Breast epithelium (tissue), 4 donors: ENCODE results near the gene DEFB115. TPM values are rescaled to one million over a fixed set of nuclear protein-coding genes. Genes with fewer than 3 reads are reported as not detected.

ENCODE experiments used
- DNase-seq, 2 donors: peaks; one replicate each; pipeline ENCODE4 v3.0.0-alpha.2; 2019; ENCODE audit warnings: low spot score in 2 of 2
- H3K27ac ChIP-seq, 2 donors: fragments of 200-600 bp; sonication (generic) in 1 of 2; one replicate each; pipeline ENCODE4 v1.5.1; 2016 to 2019; ENCODE audit warnings: mild to moderate bottlenecking in 1 of 2
- H3K27me3 ChIP-seq, 2 donors: fragments of 200-600 bp; sonication (generic) in 1 of 2; one replicate each; pipeline versions ENCODE4 v1.5.1 to v1.6.0; 2017 to 2019; ENCODE audit warnings: control low read depth in 1 of 2, mild to moderate bottlenecking in 1 of 2
- H3K36me3 ChIP-seq: fragments of 200-600 bp; one replicate; pipeline ENCODE4 v1.5.1; 2019
- H3K4me1 ChIP-seq, 2 donors: fragments of 200-600 bp; sonication (generic); one replicate each; pipeline ENCODE4 v1.5.1; 2016 to 2019; ENCODE audit warnings: control low read depth in 1 of 2
- H3K4me3 ChIP-seq, 3 donors: fragments of 200-600 bp; sonication (generic); 1 replicate in 2 of 3; 2 replicates in 1 of 3; pipeline ENCODE4 v1.5.1; 2016 to 2019; ENCODE audit warnings: mild to moderate bottlenecking in 3 of 3, moderate library complexity in 2 of 3
- H3K9me3 ChIP-seq, 2 donors: fragments of 200-600 bp; sonication (generic) in 1 of 2; one replicate each; pipeline ENCODE4 v1.5.1; 2016 to 2019; ENCODE audit warnings: control low read depth in 1 of 2
- CTCF ChIP-seq, 3 donors: fragments of 450-650 bp; IDR thresholded peaks; one replicate each; pipeline ENCODE4 v1.5.1; 2016 to 2017; ENCODE audit warnings: antibody characterized with exemption in 3 of 3, mild to moderate bottlenecking in 3 of 3, moderate library complexity in 3 of 3
- POLR2A ChIP-seq: fragments of 450-650 bp; IDR thresholded peaks from one replicate; pipeline ENCODE4 v1.6.1; 2016; ENCODE audit warnings: antibody characterized with exemption, mild to moderate bottlenecking, moderate library complexity
- POLR2AphosphoS5 ChIP-seq, 3 donors: sonication (generic); formaldehyde crosslinking; IDR thresholded peaks; one replicate each; pipeline ENCODE4 v1.6.1; 2017; ENCODE audit warnings: antibody characterized with exemption in 3 of 3
- intact Hi-C: fragments of 100-400 bp; cut with DNase I; formaldehyde crosslinking; loops from one replicate; pipeline ENCODE4 v1.15.1; 2023; ENCODE audit warnings: low total_unique reads
- total RNA-seq, 3 donors: library from RNA; depleted of rRNA; stranded (reverse); fragments of >200 nt; gene quantifications; one replicate each; pipeline ENCODE4 v1.1.0, GENCODE V29; 2016

The DEFB115 gene
- not detected for total RNA-seq

- Histone ChIP-seq H3K9me3 (no peaks in the 10 kb centered on the region), H3K4me1 (no peaks in the 10 kb centered on the region), H3K4me3 (no peak within 1 kb of the TSS), H3K27me3 (no peaks in the 10 kb centered on the region), H3K36me3 (no peaks in the 10 kb centered on the region), H3K27ac (no peak within 1 kb of the TSS)
- intact Hi-C loops = no loop called here
- TF ChIP-seq CTCF (IDR thresholded peaks at IDR 0.05) (no peak), POLR2A (no peak), POLR2AphosphoS5 (IDR thresholded peaks at IDR 0.05) (no peak)
- DNase-seq = no peak
These were observed at the start of gene DEFB115 for GRCh38 chr20:31257364-31257763. Gene DEFB115, plus strand, starts transcription at chr20:31257664. Its CDS starts 0 bp downstream, at chr20:31257664.

GRCh38 chr20:31236953-31237352 is 20.5 kb upstream of the DEFB115 start:
- intact Hi-C loops = no loop called here
- Histone ChIP-seq H3K27me3 (no peaks in the 10 kb centered on the region), H3K9me3 (peaks cover 67 to 99% of the 10 kb centered on the region in 2 donors), H3K4me1 (no peaks in the 10 kb centered on the region), H3K36me3 (no peaks in the 10 kb centered on the region), H3K27ac (no peak overlapping the region), H3K4me3 (no peak overlapping the region)
- no peak for TF ChIP-seq CTCF (IDR thresholded peaks at IDR 0.05)
- no peak for TF ChIP-seq POLR2A
- TF ChIP-seq POLR2AphosphoS5 (IDR thresholded peaks at IDR 0.05) = no peak
- no peak for DNase-seq

- Histone ChIP-seq H3K36me3 (no peaks in the 10 kb centered on the region), H3K27me3 (no peaks in the 10 kb centered on the region), H3K27ac (no peak overlapping the region), H3K4me1 (no peaks in the 10 kb centered on the region), H3K9me3 (peaks cover 68 to 99% of the 10 kb centered on the region in 2 donors), H3K4me3 (no peak overlapping the region)
- intact Hi-C loops = no loop called here
- no peak for DNase-seq
- TF ChIP-seq CTCF (IDR thresholded peaks at IDR 0.05) (no peak), POLR2A (no peak), POLR2AphosphoS5 (IDR thresholded peaks at IDR 0.05) (no peak)
These were observed 19.7 kb upstream of the DEFB115 start for GRCh38 chr20:31237763-31238162.

- Histone ChIP-seq H3K9me3 (peaks cover 81 to 97% of the 10 kb centered on the region in 2 donors), H3K4me3 (no peak overlapping the region), H3K27me3 (no peaks in the 10 kb centered on the region), H3K27ac (no peak overlapping the region), H3K4me1 (no peaks in the 10 kb centered on the region), H3K36me3 (no peaks in the 10 kb centered on the region)
- TF ChIP-seq POLR2AphosphoS5 (IDR thresholded peaks at IDR 0.05) (no peak), POLR2A (no peak), CTCF (IDR thresholded peaks at IDR 0.05) (no peak)
- no peak for DNase-seq
- intact Hi-C loops = no loop called here
These were observed 18.3 kb upstream of the DEFB115 start for GRCh38 chr20:31239139-31239538.

- Histone ChIP-seq H3K27ac (no peak overlapping the region), H3K27me3 (no peaks in the 10 kb centered on the region), H3K9me3 (no peaks in the 10 kb centered on the region), H3K4me3 (no peak overlapping the region), H3K4me1 (no peaks in the 10 kb centered on the region), H3K36me3 (no peaks in the 10 kb centered on the region)
- no peak for DNase-seq
- intact Hi-C loops = no loop called here
- TF ChIP-seq POLR2A (no peak), CTCF (IDR thresholded peaks at IDR 0.05) (no peak), POLR2AphosphoS5 (IDR thresholded peaks at IDR 0.05) (no peak)
These were observed 505 bp upstream of the DEFB115 start for GRCh38 chr20:31256959-31257358.
